GM08714 (cell line): Measurements from ENCODE around the gene HES6.
A peak's percentile ranks its signal among the peaks of the same experiment; 100 is the strongest.

Experiments
- H3K4me3 ChIP-seq: fragments of 200-500 bp; sonication (Bioruptor generic); 2 replicates; pipeline ENCODE4 v1.5.1; 2014; ENCODE audit warnings: mild to moderate bottlenecking, low read length, inconsistent platforms
- ZNF274 ChIP-seq: IDR thresholded peaks from 2 replicates; pipeline ENCODE4 v1.6.1; 2012; ENCODE audit warnings: mild to moderate bottlenecking, low read depth, low read length

The HES6 gene

GRCh38 chr2:238254095-238254723 is 14.4 kb upstream of the HES6 start:
- no peak overlapping the region for H3K4me3 ChIP-seq
- TF ChIP-seq ZNF274 = no peak

GRCh38 chr2:238252766-238253630 is 13.2 kb upstream of the HES6 start:
- no peak for TF ChIP-seq ZNF274
- H3K4me3 ChIP-seq = no peak overlapping the region

- H3K4me3 ChIP-seq = no peak overlapping the region
- TF ChIP-seq ZNF274 = no peak
These were observed 12.1 kb upstream of the HES6 start for GRCh38 chr2:238251986-238252385.

- TF ChIP-seq ZNF274 = no peak
- H3K4me3 ChIP-seq = no peak overlapping the region
These were observed 11.5 kb upstream of the HES6 start for GRCh38 chr2:238251331-238251730.

- H3K4me3 ChIP-seq = no peak overlapping the region
- TF ChIP-seq ZNF274 = no peak
These were observed 11.1 kb upstream of the HES6 start for GRCh38 chr2:238250896-238251295.

- TF ChIP-seq ZNF274 = no peak
- no peak overlapping the region for H3K4me3 ChIP-seq
These were observed 8.1 kb upstream of the HES6 start for GRCh38 chr2:238247841-238248453.

- H3K4me3 ChIP-seq = no peak overlapping the region
- TF ChIP-seq ZNF274 = no peak
These were observed 7.4 kb upstream of the HES6 start for GRCh38 chr2:238247002-238247822.

GRCh38 chr2:238244151-238244550 is 4.3 kb upstream of the HES6 start:
- no peak overlapping the region for H3K4me3 ChIP-seq
- no peak for TF ChIP-seq ZNF274

- no peak overlapping the region for H3K4me3 ChIP-seq
- no peak for TF ChIP-seq ZNF274
These were observed 3.7 kb upstream of the HES6 start for GRCh38 chr2:238243496-238244076.

GRCh38 chr2:238242731-238243495 is 3.1 kb upstream of the HES6 start:
- H3K4me3 ChIP-seq = no peak overlapping the region
- no peak for TF ChIP-seq ZNF274

- no peak for TF ChIP-seq ZNF274
- no peak overlapping the region for H3K4me3 ChIP-seq
These were observed 2.1 kb upstream of the HES6 start for GRCh38 chr2:238241970-238242369.

GRCh38 chr2:238240757-238241711 is 1.2 kb upstream of the HES6 start:
- no peak overlapping the region for H3K4me3 ChIP-seq
- no peak for TF ChIP-seq ZNF274

GRCh38 chr2:238239543-238239862 is 335 bp downstream of the HES6 start:
- TF ChIP-seq ZNF274 = no peak
- H3K4me3 ChIP-seq = peak overlapping the region; percentile 68; the same call in 1 of the 2 replicates
